GM18861 (cell line): Measurements from ENCODE around the gene TPTE2.
A peak's percentile ranks its signal among the peaks of the same experiment; 100 is the strongest.
"Not testable (repeated sequence)": the region's sequence is repeated elsewhere in the genome, so short reads cannot be mapped to it uniquely, and the experiment has no call there.

Experiments
- ATAC-seq: cut with Tn5 transposase; IDR thresholded peaks from one replicate; pipeline ENCODE4 v1.9.1; 2021; ENCODE audit not compliant: unreplicated experiment

The TPTE2 gene

GRCh38 chr13:19567820-19568534 is 6.6 kb upstream of the TPTE2 start:
- ATAC-seq: peak; percentile 82

- no peak for ATAC-seq
Measured at GRCh38 chr13:19561585-19561984, 253 bp upstream of the TPTE2 start.

- not testable (repeated sequence) for ATAC-seq
Measured at GRCh38 chr13:19560672-19561071, 660 bp downstream of the TPTE2 start.

GRCh38 chr13:19559739-19560138 is 1.6 kb downstream of the TPTE2 start:
- ATAC-seq: not testable (repeated sequence)

- ATAC-seq: not testable (repeated sequence)
Measured at GRCh38 chr13:19557287-19557686, 4.0 kb downstream of the TPTE2 start.

GRCh38 chr13:19549245-19549644 is 12.1 kb downstream of the TPTE2 start:
- not testable (repeated sequence) for ATAC-seq

GRCh38 chr13:19525634-19526033 is 35.7 kb downstream of the TPTE2 start:
- ATAC-seq: not testable (repeated sequence)

GRCh38 chr13:19519049-19519448 is 42.3 kb downstream of the TPTE2 start:
- no peak for ATAC-seq

GRCh38 chr13:19507623-19508022 is 53.7 kb downstream of the TPTE2 start:
- not testable (repeated sequence) for ATAC-seq

- ATAC-seq: not testable (repeated sequence)
Measured at GRCh38 chr13:19460126-19460525, 101.2 kb downstream of the TPTE2 start.

- not testable (repeated sequence) for ATAC-seq
Measured at GRCh38 chr13:19439056-19439686, 122.2 kb downstream of the TPTE2 start.

- not testable (repeated sequence) for ATAC-seq
Measured at GRCh38 chr13:19437780-19438179, 123.6 kb downstream of the TPTE2 start.

GRCh38 chr13:19422236-19422635 is 139.1 kb downstream of the TPTE2 start:
- ATAC-seq: not testable (repeated sequence)

GRCh38 chr13:19412494-19412893 is 148.8 kb downstream of the TPTE2 start:
- ATAC-seq: not testable (repeated sequence)

GRCh38 chr13:19382746-19383511 is 178.4 kb downstream of the TPTE2 start:
- not testable (repeated sequence) for ATAC-seq

GRCh38 chr13:19382111-19382510 is 179.2 kb downstream of the TPTE2 start:
- ATAC-seq: no peak
